Activated naive CD4-positive, alpha-beta T cell (primary cell): ENCODE results near the gene GIT2.
A peak's percentile ranks its signal among the peaks of the same experiment; 100 is the strongest.
"Not testable (repeated sequence)": the region's sequence is repeated elsewhere in the genome, so short reads cannot be mapped to it uniquely, and the experiment has no call there.

Experiments
- DNase-seq, 4 experiments: peaks; one replicate each; lab custom pipeline; 2025; lab: John Stamatoyannopoulos, UW

Gene GIT2

DNA sequence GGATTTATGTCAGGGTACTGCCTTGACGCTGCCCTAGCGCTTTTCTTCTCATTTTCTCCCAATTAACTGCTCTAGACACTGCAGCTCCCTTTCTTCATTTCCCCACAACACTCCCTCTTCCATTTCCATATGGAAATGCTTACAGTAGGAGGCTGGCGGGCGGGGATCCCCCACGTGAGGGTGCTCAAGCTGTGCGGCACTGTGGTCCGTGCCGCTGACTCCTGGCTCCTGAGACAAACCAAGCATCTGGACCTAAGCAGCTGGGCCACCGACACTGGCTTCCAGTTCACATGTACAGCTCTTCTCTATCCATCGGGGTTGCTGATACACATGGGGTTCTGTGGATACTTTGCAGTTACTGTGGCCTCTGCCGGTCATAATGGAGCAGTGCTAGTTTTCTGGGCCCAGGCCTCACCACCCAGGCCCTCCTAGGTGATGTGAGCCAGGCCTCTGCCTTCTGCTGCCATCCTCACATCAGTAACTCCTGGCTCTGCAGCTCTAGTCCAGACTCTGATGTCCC, 75.8 kb downstream of the GIT2 start:
- no peak for DNase-seq

DNA sequence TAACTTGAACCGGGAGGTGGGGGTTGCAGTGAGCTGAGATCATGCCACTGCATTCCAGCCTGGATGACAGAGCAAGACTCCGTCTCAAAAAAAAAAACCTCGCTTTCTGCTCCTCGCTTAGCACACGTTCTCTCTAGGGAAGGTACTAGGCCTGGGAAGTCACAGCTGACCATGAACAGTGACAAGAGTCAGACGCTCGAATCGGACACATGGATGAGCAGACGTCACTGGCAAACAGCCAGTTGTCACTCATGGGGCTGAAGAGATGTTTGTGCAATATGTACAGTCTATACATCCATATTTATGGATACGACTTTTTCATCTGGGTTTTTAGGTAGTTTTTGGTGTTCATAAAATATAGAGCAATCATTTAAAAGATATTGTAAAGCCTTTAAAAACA, 76.7 kb downstream of the GIT2 start:
- no peak for DNase-seq

- DNase-seq = no peak
Measured at GRCh38 chr12:109916045-109916444, 80.1 kb downstream of the GIT2 start.

DNA sequence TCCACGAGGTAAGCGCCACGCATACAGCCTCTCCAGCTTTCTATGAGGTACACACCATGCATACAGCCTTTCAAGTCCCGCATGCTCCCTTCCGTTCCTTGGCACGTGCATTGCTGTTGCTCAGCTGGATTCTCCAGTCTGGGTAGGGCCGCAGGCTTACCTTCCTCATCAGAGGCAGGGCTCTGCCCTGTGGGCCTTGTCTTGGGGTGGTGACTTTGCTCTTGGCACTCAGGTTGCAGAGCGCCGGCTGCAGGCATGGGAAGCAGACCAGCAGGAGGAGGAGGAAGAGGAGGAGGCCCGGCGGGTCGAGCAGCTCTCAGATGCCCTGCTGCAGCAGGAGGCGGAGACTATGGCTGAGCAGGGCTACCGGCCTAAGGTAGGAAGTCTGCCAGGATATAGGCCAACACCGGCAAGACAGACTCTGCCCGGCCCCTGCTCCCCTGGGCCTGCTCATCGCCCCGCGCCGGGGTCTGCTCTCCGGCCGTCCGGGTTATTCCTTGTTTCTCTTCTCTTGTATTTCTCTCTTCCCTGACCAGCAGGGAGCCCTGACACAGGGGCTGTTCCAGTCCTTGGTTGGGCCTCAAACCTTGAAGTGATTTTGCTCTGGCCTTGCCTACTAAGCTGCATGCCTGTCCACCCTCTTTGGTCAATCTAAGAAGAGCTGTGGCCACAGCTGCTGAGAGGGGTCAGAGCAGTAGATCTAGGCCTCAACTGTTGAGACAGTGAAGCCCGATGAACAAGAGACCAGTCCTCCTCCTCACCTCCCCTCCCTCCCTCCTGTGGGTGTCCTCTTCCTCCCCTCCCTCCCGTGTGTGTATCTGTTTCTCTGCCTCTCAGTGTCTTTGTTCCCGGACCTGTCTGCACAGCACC, 80.8 kb downstream of the GIT2 start:
- DNase-seq = no peak

GRCh38 chr12:109914461-109914860, 81.7 kb downstream of the GIT2 start:
- DNase-seq = no peak

DNA sequence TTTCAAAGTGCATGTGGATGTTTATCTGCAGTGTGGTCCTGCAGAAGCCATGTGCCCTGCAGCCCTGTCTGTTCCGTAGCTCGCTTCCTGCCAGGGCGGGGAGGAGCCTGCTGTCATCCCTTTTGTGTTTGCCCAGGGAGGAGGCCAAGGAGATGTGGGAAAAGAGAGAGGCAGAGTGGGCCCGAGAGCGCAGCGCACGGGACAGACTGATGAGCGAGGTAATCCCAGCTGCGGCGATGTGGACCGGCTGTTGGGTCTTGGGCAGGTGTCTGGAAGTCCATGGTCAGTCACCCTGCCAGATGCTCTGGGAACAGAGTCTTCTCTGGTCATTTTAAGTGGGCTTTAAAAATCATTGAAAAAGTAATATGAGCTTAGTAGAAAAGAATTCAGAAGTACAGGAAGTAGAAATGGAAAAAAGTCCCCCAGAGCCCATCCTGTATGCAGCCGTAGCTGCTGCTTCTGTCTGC, 83.3 kb downstream of the GIT2 start:
- DNase-seq = no peak

- no peak for DNase-seq
Measured at GRCh38 chr12:109910969-109911348, 85.2 kb downstream of the GIT2 start.

- no peak for DNase-seq
Measured at GRCh38 chr12:109910254-109910968, 85.8 kb downstream of the GIT2 start.

- no peak for DNase-seq
Measured at GRCh38 chr12:109905301-109905700, 90.9 kb downstream of the GIT2 start.

DNA sequence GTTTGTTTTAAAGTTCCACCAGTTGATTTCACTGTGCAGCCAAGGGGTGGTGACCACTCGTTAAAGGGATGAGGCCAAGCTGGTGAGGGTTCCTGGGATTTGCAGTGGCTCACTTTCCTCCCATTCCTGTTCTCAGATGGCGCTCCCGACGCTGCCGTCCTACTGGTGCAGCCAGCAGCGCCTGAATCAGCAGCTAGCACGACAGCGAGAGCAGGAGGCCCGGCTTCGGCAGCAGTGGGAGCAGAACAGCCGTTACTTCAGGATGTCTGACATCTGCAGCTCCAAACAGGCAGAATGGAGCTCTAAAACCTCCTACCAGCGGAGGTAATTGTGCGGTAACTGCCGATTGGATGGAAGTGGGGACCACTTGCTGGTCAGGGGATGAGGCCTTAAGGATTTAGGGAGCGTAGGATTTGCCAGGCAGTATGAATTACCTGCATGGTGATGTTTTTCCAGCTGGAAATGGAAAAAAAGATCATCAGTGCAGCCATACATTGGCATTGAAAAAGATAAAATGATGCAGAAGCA, 93.2 kb downstream of the GIT2 start:
- no peak for DNase-seq

DNA sequence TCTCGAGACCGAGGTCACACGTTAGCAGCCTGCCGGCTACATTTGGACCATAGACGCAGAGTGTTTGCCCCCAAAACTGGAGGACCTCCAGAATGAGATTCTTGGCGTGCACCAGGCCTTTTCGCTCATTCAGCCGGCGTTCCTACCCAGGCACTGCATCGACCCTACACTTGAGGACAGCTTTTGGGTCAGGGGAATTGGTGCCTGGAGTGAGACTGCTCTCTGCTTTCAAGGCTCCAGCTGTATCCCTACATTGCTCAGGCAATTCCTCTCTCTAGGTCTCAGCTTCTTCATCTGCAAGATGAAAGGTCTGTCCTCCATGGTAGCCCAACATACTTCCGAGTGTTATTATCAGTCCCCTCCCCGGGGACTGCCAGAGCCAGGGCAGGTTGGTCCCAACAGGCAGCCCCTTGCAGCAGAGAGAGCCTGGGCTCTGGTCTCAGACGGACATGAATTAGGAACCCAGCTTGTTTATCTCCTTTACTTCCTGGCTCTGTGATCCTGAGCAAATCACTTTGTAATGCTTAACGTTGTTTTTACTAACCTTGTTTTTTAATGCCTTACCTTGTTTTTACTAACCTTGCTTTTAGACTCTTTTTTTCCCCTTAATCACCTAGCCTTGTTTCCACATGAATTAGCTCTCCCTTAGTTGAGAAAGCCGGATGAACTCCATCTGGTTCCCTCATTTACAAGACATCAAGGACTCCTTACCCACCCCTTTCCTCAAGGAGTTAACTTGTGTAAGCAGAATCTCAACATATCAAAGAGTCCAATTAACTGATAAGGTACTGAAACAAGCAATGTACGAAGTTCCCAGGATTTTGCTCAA, 95.2 kb downstream of the GIT2 start:
- no peak for DNase-seq

GRCh38 chr12:109899783-109900751, 96.1 kb downstream of the GIT2 start, which contains the start of gene TCHP:
Gene TCHP (plus strand): TSS chr12:109900274. CDS start chr12:109903027, 2,753 bp downstream.
- DNase-seq = peak; percentile 32 to 57 (median 45)

GRCh38 chr12:109899345-109899744, 96.8 kb downstream of the GIT2 start:
- DNase-seq = not testable (repeated sequence)

DNA sequence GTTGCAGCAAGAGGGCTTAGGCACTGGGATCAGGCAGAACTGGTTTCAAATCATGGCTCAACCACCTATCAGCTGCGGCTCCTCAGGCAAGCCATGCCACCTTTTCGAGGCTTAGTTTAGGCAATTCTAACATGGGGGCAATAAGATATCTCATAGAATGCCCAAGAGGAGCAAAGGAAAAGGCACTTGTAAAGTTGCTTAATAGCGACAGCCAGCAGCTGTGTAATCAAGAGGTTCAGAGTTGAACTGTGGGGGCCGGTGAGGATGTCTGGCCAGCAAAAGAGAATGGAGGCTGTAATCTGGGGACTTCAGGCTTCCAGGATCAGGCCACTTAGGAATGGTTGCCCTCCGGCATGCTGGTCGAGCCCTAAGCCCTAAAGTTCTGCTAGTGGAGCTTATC, 99.1 kb downstream of the GIT2 start:
- DNase-seq = no peak

- no peak for DNase-seq
Measured at GRCh38 chr12:109896188-109896587, 100.0 kb downstream of the GIT2 start.

DNA sequence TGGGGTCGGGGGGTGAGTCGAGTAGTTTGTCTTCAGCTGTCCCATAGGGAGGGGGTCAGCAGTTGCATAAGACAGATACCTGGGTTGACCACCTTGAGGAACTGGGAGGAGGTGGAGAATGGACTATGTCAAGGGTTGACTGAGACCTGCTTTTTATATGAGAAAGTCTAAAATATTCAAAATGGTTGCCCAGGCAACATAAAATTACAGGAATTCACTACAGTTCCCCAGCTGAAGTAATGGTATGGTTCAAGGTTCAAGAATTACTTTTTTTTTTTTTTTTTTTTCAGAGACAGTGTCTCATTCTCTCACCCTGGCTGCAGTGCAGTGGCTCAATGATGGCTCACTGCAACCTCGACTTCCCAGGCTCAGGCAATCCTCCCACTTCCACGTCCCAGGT, 101.2 kb downstream of the GIT2 start:
- no peak for DNase-seq

GRCh38 chr12:109893261-109893995, 102.7 kb downstream of the GIT2 start:
- no peak for DNase-seq

GRCh38 chr12:109892748-109893147, 103.4 kb downstream of the GIT2 start:
- no peak for DNase-seq

- no peak for DNase-seq
Measured at GRCh38 chr12:109892165-109892715, 103.9 kb downstream of the GIT2 start.
